ENCODE data around the gene CCDC9B. TPM values are rescaled to one million over a fixed set of nuclear protein-coding genes. Genes with fewer than 3 reads are reported as not detected.

CCDC9B gene
- total RNA-seq, 1 donor from 2014 or later = 2.1 TPM

DNA sequence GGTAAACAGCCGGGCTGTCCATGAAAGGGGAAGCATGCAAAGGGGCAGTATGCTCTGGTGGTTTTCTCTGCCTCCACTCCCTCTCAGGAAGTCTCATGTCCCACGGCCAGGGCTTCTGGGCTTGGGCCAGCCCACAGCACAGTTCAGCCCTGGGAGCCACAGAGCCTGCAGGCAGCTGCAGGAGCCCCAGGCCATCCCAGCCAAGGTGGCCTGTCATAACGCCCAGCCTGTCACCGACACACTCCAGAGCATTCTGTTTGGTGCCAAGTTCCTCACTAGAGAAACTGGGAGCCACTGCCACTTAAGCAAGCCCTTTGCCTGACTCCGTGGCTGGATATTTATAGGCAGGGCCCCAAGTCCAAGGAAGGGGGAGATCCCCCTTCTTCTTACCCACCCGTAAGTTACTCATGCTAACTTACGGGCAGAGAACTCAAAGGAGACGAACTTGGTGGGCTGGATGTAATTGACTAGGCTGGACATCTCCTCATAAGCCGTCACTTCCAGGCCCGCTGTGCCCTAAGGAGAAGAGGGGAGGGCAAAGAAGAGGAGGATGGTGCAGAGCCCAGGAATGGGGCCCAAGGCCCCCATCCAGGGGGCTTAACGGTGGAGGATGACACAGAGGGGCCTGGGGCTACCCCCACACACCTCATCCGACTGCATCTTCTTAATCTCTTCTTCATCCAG is 44.7 kb downstream of the CCDC9B start:
- H3K4me1 Mint-ChIP-seq = peaks cover 3% of the 10 kb centered on the region
- ChIA-PET POLR2A (interaction anchor here (0.5 kb wide), 1 partner anchor 26 kb away, joined by 4 read pairs; no protein-coding TSS in a partner anchor), CTCF (interaction anchor here (0.6 kb wide), 1 partner anchor 57 kb away, joined by 3 read pairs; no protein-coding TSS in a partner anchor)
- H3K27ac Mint-ChIP-seq = no peak overlapping the region
- no peak overlapping the region for H3K4me3 Mint-ChIP-seq
- H3K36me3 Mint-ChIP-seq (ENCODE audit: low read depth) = peaks cover 71% of the 10 kb centered on the region
- TF ChIP-seq, protein P1, sequence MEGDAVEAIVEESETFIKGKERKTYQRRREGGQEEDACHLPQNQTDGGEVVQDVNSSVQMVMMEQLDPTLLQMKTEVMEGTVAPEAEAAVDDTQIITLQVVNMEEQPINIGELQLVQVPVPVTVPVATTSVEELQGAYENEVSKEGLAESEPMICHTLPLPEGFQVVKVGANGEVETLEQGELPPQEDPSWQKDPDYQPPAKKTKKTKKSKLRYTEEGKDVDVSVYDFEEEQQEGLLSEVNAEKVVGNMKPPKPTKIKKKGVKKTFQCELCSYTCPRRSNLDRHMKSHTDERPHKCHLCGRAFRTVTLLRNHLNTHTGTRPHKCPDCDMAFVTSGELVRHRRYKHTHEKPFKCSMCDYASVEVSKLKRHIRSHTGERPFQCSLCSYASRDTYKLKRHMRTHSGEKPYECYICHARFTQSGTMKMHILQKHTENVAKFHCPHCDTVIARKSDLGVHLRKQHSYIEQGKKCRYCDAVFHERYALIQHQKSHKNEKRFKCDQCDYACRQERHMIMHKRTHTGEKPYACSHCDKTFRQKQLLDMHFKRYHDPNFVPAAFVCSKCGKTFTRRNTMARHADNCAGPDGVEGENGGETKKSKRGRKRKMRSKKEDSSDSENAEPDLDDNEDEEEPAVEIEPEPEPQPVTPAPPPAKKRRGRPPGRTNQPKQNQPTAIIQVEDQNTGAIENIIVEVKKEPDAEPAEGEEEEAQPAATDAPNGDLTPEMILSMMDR (IDR thresholded peaks at IDR 0.05) = no peak
- DNase-seq = no peak
- no peak for ATAC-seq (ENCODE audit: low read depth)
- no peaks in the 10 kb centered on the region for H3K27me3 Mint-ChIP-seq
- intact Hi-C loops (cut with micrococcal nuclease) = no loop called here
- peaks cover 3% of the 10 kb centered on the region for H3K9me3 Mint-ChIP-seq

DNA sequence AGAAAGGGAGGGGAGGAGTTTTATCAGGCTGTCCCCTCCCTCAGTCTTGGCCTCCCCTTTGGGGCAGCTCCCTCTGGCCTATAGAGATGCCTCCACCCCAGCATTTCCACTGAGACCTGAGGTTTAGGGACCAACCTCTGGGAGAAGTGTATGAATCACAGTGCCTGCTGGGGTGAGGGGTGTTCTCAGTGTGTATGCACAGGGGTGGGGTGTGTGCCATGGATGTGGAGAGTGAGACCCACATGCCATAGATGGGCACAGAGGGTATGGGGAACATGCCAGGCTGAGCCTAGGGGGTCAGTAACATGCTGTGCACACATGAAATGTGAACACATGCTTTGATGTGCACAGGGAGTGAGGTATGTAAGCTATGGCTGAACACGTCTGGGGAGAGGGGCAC is 45.4 kb downstream of the CCDC9B start:
- H3K27ac Mint-ChIP-seq = no peak overlapping the region
- TF ChIP-seq, protein P1 (IDR thresholded peaks at IDR 0.05) = no peak
- no peak for ATAC-seq (ENCODE audit: low read depth)
- POLR2A ChIA-PET = no interaction called here
- H3K9me3 Mint-ChIP-seq = no peaks in the 10 kb centered on the region
- CTCF ChIA-PET = no interaction called here
- H3K27me3 Mint-ChIP-seq = no peaks in the 10 kb centered on the region
- H3K4me1 Mint-ChIP-seq = peaks cover 3% of the 10 kb centered on the region
- peaks cover 67% of the 10 kb centered on the region for H3K36me3 Mint-ChIP-seq (ENCODE audit: low read depth)
- DNase-seq = no peak
- intact Hi-C loops (cut with micrococcal nuclease) = no loop called here
- H3K4me3 Mint-ChIP-seq = no peak overlapping the region

DNA sequence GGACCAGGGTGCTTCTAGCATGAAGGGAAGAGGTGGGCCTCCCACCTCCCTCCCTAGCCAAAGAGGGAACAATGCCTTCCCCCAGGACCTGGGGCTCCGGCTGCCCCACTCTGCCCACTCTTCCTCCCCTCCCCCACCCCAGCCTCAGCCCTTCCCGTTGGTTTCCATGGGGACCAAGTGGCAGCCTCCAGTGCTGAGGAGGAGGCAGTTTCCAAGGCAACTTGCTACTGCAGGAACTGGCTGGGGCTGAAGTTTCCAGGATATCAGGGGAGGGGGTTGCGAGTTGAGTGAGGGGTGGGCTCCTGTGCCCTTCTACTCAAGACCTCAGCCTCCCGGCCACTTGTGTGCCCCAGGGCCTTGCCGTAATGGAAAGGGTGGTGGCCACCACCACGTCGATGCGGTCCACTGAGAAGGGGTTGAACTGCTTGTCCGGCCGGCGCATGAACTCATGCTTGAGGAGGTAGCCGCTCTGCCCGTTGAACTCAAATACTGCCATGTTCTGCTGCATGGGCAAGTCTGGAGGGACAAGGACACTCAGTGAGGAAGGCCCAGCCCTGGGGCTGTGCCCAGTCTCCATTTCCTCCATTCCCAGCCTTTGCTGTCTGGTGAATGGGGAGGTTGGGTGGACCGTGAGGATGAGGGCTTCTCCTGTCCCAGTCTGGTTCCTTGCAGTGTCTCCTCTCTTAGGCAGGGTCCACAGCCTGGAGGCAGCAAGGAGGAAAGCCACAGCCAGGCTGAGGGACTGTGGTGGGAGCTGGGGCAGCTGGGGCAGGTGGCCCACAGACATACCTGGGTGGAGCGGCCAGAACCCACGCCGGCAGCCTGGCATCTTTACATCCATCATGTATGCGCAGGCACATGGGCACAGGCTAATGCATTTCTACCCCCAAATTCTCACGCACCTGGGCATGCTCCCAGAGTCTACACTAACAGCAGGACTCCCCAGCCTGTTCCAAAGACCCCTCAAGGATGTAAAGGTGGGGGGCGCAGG is 46.5 kb downstream of the CCDC9B start:
- ATAC-seq (ENCODE audit: low read depth) = no peak
- intact Hi-C loops (cut with micrococcal nuclease) = no loop called here
- ChIA-PET POLR2A (no interaction called here), CTCF (interaction anchor here (1.0 to 2.0 kb wide), 3 partner anchors 14 to 50 kb away, joined by 3 to 4 read pairs (median 4); no protein-coding TSS in a partner anchor)
- H3K27me3 Mint-ChIP-seq = no peaks in the 10 kb centered on the region
- H3K4me1 Mint-ChIP-seq = peaks cover 3% of the 10 kb centered on the region
- H3K4me3 Mint-ChIP-seq = no peak overlapping the region
- H3K9me3 Mint-ChIP-seq = no peaks in the 10 kb centered on the region
- TF ChIP-seq, protein P1 (IDR thresholded peaks at IDR 0.05) = no peak
- no peak overlapping the region for H3K27ac Mint-ChIP-seq
- no peak for DNase-seq
- H3K36me3 Mint-ChIP-seq (ENCODE audit: low read depth) = peaks cover 68% of the 10 kb centered on the region

DNA sequence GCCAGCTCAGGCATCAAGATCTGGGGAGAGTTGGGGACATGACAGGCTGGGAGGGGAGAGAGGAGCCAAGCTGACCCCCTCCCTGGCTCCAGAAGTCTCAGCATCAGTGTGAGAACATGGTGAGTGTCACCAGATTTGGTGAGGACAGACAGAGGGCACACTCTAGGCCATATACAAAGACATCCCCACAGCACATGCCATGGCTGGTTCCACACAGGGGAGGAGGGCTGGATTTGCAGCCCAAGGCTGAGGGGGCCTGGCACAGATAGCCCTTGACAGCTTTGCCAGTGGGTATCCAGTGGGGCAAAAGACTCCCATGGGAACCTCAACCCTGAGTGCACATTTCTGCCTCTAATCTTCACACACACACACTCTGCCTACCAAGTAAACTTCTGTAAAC is 47.7 kb downstream of the CCDC9B start:
- H3K27ac Mint-ChIP-seq = no peak overlapping the region
- TF ChIP-seq, protein P1 (IDR thresholded peaks at IDR 0.05) = no peak
- intact Hi-C loops (cut with micrococcal nuclease) = no loop called here
- H3K9me3 Mint-ChIP-seq = no peaks in the 10 kb centered on the region
- H3K4me1 Mint-ChIP-seq = peaks cover 3% of the 10 kb centered on the region
- H3K4me3 Mint-ChIP-seq = no peak overlapping the region
- ATAC-seq (ENCODE audit: low read depth) = no peak
- H3K27me3 Mint-ChIP-seq = no peaks in the 10 kb centered on the region
- ChIA-PET CTCF (interaction anchor here (1.0 to 2.0 kb wide), 3 partner anchors 13 to 51 kb away, joined by 3 to 4 read pairs (median 4); no protein-coding TSS in a partner anchor), POLR2A (no interaction called here)
- peaks cover 66% of the 10 kb centered on the region for H3K36me3 Mint-ChIP-seq (ENCODE audit: low read depth)
- no peak for DNase-seq

DNA sequence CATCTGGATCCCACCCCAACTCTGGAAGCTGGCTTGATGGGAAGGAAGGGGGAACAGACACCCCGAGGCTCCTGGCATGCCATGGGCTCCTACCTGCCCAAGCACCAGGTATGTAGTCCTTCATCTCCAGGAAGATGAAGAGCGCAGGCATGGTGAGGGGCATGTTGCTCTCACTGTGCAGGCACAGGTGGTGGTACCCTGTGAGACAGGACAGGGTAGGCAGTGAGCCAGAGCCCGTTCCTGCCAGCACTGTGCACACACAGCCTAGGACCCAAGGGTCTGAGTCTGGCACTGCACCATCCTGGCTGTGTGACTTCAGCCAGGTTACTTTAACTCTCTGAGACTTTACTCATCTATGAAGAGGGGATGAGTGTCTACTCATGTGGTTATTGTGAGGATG is 48.5 kb downstream of the CCDC9B start:
- no peaks in the 10 kb centered on the region for H3K9me3 Mint-ChIP-seq
- intact Hi-C loops (cut with micrococcal nuclease) = no loop called here
- DNase-seq (no peak), ATAC-seq (ENCODE audit: low read depth) (no peak)
- H3K4me3 Mint-ChIP-seq = no peak overlapping the region
- TF ChIP-seq, protein P1 (IDR thresholded peaks at IDR 0.05) = no peak
- CTCF ChIA-PET = interaction anchor here (2.0 kb wide), 1 partner anchor 52 kb away, joined by 4 read pairs; no protein-coding TSS in a partner anchor
- H3K4me1 Mint-ChIP-seq = peaks cover 3% of the 10 kb centered on the region
- H3K27me3 Mint-ChIP-seq = no peaks in the 10 kb centered on the region
- H3K36me3 Mint-ChIP-seq (ENCODE audit: low read depth) = peaks cover 62% of the 10 kb centered on the region
- POLR2A ChIA-PET = no interaction called here
- H3K27ac Mint-ChIP-seq = no peak overlapping the region

Data from activated B cell treated with CpG ODN at 0.5 μM for 24 hours (primary cell).